Bronchial epithelial cell (primary cell): ENCODE data around the gene FAM98B. TPM values are rescaled to one million over a fixed set of nuclear protein-coding genes. Genes with fewer than 3 reads are reported as not detected.

Source experiments
- DNase-seq: peaks from one replicate; pipeline ENCODE4 v3.0.0-alpha.2; 2010; ENCODE audit warnings: low read depth
- FAIRE-seq: peaks from 2 replicates; lab custom pipeline; 2011; peaks lifted over from hg19 to GRCh38; lab: Jason Lieb, UNC
- H3K27me3 ChIP-seq: 2 replicates; pipeline ENCODE4 v1.5.1; 2011; ENCODE audit warnings: low read length; ENCODE audit not compliant: control insufficient read depth, insufficient read depth
- H3K36me3 ChIP-seq: 2 replicates; pipeline ENCODE4 v1.5.1; 2011; ENCODE audit warnings: low read length; ENCODE audit not compliant: control insufficient read depth, insufficient read depth
- H3K4me3 ChIP-seq: 2 replicates; pipeline ENCODE4 v1.5.1; 2011; ENCODE audit warnings: mild to moderate bottlenecking, low read depth, low read length, control low read depth
- total RNA-seq: library from RNA; depleted of rRNA; stranded (reverse); fragments of >200 nt; gene quantifications from 2 replicates; pipeline ENCODE4 v1.2.1, GENCODE V29; 2014
- TF ChIP-seq, protein P1 (sequence below): IDR thresholded peaks from 2 replicates; pipeline ENCODE4 v1.5.1; 2011; ENCODE audit warnings: mild to moderate bottlenecking, moderate library complexity, low read length, control low read depth, inconsistent platforms; ENCODE audit not compliant: insufficient read depth, severe bottlenecking

FAM98B gene
- total RNA-seq, 1 donor from 2014 or later, result 6.8 TPM

DNA sequence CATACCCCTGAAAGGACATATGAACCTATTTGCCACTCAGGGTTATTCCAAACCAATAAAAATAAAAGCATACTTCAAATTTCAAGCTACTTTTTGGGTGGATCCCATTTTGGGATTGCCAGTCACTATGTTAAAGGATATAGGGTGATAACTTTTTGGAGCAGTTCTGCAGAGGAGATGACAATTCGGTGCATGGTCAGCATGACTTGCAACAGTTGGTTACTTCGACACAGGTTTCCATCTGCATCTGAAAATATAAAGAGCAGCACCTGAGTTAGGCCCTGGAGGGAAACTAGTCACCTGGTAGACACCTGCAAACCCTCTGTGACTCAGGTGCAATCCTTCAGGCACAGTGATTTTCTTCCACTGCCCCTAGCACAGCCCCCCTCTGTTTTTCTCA is 72.2 kb downstream of the FAM98B start:
- DNase-seq (no peak), FAIRE-seq (no peak)
- Histone ChIP-seq H3K4me3 (no peak overlapping the region), H3K36me3 (no peaks in the 10 kb centered on the region), H3K27me3 (no peaks in the 10 kb centered on the region)
- TF ChIP-seq, protein P1, sequence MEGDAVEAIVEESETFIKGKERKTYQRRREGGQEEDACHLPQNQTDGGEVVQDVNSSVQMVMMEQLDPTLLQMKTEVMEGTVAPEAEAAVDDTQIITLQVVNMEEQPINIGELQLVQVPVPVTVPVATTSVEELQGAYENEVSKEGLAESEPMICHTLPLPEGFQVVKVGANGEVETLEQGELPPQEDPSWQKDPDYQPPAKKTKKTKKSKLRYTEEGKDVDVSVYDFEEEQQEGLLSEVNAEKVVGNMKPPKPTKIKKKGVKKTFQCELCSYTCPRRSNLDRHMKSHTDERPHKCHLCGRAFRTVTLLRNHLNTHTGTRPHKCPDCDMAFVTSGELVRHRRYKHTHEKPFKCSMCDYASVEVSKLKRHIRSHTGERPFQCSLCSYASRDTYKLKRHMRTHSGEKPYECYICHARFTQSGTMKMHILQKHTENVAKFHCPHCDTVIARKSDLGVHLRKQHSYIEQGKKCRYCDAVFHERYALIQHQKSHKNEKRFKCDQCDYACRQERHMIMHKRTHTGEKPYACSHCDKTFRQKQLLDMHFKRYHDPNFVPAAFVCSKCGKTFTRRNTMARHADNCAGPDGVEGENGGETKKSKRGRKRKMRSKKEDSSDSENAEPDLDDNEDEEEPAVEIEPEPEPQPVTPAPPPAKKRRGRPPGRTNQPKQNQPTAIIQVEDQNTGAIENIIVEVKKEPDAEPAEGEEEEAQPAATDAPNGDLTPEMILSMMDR, result no peak

DNA sequence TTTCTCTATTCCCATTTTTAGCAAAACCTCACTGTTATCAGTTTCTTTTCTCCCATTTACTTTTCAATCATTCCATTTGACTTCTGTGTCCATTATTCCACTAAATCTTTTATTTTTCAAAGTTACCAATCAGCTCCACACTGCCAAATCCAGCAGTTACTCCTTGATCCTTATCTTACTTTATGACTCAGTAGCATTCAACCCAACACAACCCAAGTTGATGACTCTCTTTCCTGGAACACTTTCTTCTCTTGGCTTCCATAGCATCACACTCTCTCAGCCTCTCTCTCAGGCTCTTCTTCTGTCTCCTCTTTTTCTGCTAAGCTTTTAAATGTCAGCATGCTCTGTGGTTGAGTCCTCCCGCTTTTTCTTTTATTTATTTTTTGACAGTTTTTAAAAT is 74.4 kb downstream of the FAM98B start:
- FAIRE-seq, result no peak
- Histone ChIP-seq H3K4me3 (no peak overlapping the region), H3K36me3 (no peaks in the 10 kb centered on the region), H3K27me3 (peaks cover 2% of the 10 kb centered on the region)
- DNase-seq, result peak; percentile 18
- TF ChIP-seq, protein P1, result no peak

DNA sequence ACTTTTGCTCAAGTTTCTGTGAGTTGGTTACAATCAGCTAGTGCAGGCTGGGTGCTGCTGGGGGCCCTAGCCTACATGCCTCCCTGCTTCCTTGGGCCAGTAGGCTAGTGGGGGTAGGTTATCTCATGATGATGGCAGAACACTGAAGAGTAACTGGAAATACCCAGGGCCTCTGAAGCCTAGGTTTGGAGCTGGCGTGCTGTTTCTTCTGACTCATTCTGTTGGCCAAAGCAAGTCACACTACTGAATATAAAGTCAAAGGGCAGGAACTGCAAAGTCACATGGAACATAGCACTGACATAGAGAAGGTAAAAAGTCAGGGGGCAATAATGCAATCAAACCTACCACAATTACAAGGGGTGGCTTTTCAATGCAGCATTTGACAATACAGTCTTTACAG is 76.2 kb downstream of the FAM98B start:
- DNase-seq (no peak), FAIRE-seq (no peak)
- peaks cover 2% of the 10 kb centered on the region for H3K27me3 ChIP-seq
- no peaks in the 10 kb centered on the region for H3K36me3 ChIP-seq
- TF ChIP-seq, protein P1, result no peak
- no peak overlapping the region for H3K4me3 ChIP-seq

DNA sequence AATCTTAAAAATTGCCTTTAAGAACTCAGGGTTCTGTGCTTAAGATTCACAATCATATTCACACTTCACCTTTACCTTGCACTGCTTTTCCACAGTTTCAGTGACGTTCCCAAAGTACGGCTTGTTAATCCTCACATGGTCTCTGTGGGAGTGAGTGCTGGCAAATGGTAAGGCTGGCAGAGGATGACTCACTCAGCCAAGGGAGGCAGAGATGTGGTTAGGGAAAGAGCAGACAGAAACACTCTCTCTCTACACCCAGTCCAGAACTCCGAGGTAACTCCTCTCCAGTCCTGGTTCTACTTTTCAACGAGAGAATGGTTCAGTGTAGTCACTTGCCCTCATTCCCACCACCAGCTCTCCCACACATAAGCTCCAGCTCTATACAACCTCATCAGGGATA is 77.6 kb downstream of the FAM98B start:
- peak; percentile 34 for DNase-seq
- TF ChIP-seq, protein P1, result no peak
- H3K4me3 ChIP-seq, result no peak overlapping the region
- H3K36me3 ChIP-seq, result no peaks in the 10 kb centered on the region
- H3K27me3 ChIP-seq, result peaks cover 2% of the 10 kb centered on the region
- FAIRE-seq, result peak; percentile 86

DNA sequence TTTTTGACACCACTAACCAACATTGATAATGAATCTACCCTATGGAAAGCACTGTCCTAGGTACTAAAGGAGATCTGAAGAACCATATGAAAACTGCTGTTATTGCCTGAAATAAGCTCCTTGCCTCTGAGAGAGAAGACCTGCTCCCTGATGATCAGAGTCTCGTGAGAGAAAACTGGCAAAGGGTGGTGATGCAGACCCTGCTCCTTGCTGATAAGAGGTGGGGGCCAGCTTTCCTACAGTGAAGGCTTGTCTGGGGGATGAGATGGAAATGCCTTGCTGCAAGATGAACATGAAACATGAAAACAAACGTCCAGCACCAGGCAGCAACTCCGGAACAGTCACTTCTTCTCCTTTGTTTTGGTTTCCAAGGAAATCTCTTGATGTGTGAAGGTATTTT is 78.8 kb downstream of the FAM98B start:
- H3K4me3 ChIP-seq, result no peak overlapping the region
- no peaks in the 10 kb centered on the region for H3K36me3 ChIP-seq
- DNase-seq (no peak), FAIRE-seq (no peak)
- TF ChIP-seq, protein P1, result no peak
- peaks cover 2% of the 10 kb centered on the region for H3K27me3 ChIP-seq

DNA sequence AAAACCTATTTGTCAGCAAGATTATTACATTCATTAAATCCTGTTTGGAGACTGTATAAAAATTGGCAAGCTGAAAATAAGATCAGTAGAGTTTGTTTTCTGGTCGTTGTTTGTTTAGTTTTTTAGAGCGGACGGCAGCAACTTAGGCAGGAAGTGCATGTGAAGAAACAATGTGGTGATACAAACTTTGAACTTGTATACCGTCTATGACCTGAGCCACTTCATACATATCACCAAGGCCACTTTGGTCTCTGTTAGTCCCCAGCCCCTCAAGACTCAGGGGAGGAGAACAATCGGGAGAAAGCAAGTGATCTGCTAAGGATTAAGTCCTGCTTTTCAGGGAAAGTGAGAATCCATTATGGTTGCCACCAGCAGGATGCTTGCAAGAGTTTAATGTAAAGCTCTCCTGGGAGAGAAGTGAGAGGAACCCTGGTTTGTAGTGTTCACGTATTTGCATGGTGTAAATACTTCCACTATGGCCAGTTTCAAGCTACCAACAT is 79.5 kb downstream of the FAM98B start:
- FAIRE-seq, result peak; percentile 13
- TF ChIP-seq, protein P1, result no peak
- DNase-seq, result no peak
- Histone ChIP-seq H3K4me3 (no peak overlapping the region), H3K27me3 (peaks cover 2% of the 10 kb centered on the region), H3K36me3 (no peaks in the 10 kb centered on the region)
